ENCODE data around the gene GDPGP1. TPM values are rescaled to one million over a fixed set of nuclear protein-coding genes. Genes with fewer than 3 reads are reported as not detected.
A peak's percentile ranks its signal among the peaks of the same experiment; 100 is the strongest.

GDPGP1 gene
- total and polyA plus RNA-seq, 10 of the 15 experiments (the other 5 are each of a cell fraction or from before 2014, with no cell fraction given): 0.68 to 8.9 (median 3.0) TPM

- TF ChIP-seq CHD4 (IDR thresholded peaks at IDR 0.05) (no peak), JUNB (IDR thresholded peaks at IDR 0.05) (peak; percentile 90), MEF2A (IDR thresholded peaks at IDR 0.05; ENCODE audit: insufficient read depth, low read depth, low read length) (0 out of 2 replicates have a peak, but pooled peaks have one; percentile 9), SREBF2 (IDR thresholded peaks at IDR 0.05; ENCODE audit: low read length) (no peak), CEBPZ (IDR thresholded peaks at IDR 0.05; ENCODE audit: low read depth, low read length) (no peak), EED (IDR thresholded peaks at IDR 0.05; ENCODE audit: low read depth) (peak; percentile 90), ATF7 (IDR thresholded peaks at IDR 0.05; ENCODE audit: low read depth) (0 out of 2 replicates have a peak, but pooled peaks have one; percentile 28), E2F8 (IDR thresholded peaks at IDR 0.05; ENCODE audit: low read depth, partially characterized antibody) (no peak), TCF3 (IDR thresholded peaks at IDR 0.05; ENCODE audit: borderline replicate concordance, insufficient read depth, low read depth, low read length) (no peak), CBFB (IDR thresholded peaks at IDR 0.05; ENCODE audit: low read depth) (no peak), JUND (IDR thresholded peaks at IDR 0.05; ENCODE audit: low read depth, low read length) (no peak), MEF2B (IDR thresholded peaks at IDR 0.05; ENCODE audit: partially characterized antibody, poor library complexity, severe bottlenecking) (no peak), SMAD1 (IDR thresholded peaks at IDR 0.05; ENCODE audit: low read depth, partially characterized antibody) (peak; percentile 77), ZSCAN29 (IDR thresholded peaks at IDR 0.05) (no peak), POU2F2 (IDR thresholded peaks at IDR 0.05; ENCODE audit: borderline replicate concordance, low read depth, low read length) (no peak), GATAD2B (conservative IDR thresholded peaks at IDR 0.05; ENCODE audit: low read depth) (no peak), ZNF384 (IDR thresholded peaks at IDR 0.05; ENCODE audit: borderline replicate concordance, low read depth, low read length) (no peak), MLLT1 (IDR thresholded peaks at IDR 0.05) (no peak), LARP7 (IDR thresholded peaks at IDR 0.05) (no peak), MTA3 (IDR thresholded peaks at IDR 0.05; ENCODE audit: borderline replicate concordance, low read length) (no peak), IKZF2 (IDR thresholded peaks at IDR 0.05) (peak; percentile 60 to 63), CTCF (IDR thresholded peaks at IDR 0.05 in 2 of 3, conservative IDR thresholded peaks at IDR 0.05 in 1 of 3; ENCODE audit: control insufficient read depth in 2 of 3, extremely low read depth in 1 of 3, insufficient read depth in 1 of 3, low read depth in 3 of 3, low read length in 3 of 3) (no peak), IKZF1 (conservative IDR thresholded peaks at IDR 0.05) (peak; percentile 61), GABPA (IDR thresholded peaks at IDR 0.05; ENCODE audit: low read depth) (no peak)
Measured at GRCh38 chr15:90209591-90209990, 24.4 kb upstream of the GDPGP1 start (continued).
